Stimulated activated CD4-positive, alpha-beta T cell treated with anti-CD3 and anti-CD28 coated beads, Interleukin-4, amount 100 ng/mL, for 4 hours (primary cell): Measurements from ENCODE around the gene CYP4X1.
"Not testable (repeated sequence)": the region's sequence is repeated elsewhere in the genome, so short reads cannot be mapped to it uniquely, and the experiment has no call there.

Experiments used
- DNase-seq, 2 experiments: peaks; one replicate each; pipeline ENCODE4 v3.0.0-alpha.2; 2020

Gene CYP4X1

GRCh38 chr1:47089356-47089755 lies 65.9 kb downstream of the CYP4X1 start:
- not testable (repeated sequence) for DNase-seq

DNA sequence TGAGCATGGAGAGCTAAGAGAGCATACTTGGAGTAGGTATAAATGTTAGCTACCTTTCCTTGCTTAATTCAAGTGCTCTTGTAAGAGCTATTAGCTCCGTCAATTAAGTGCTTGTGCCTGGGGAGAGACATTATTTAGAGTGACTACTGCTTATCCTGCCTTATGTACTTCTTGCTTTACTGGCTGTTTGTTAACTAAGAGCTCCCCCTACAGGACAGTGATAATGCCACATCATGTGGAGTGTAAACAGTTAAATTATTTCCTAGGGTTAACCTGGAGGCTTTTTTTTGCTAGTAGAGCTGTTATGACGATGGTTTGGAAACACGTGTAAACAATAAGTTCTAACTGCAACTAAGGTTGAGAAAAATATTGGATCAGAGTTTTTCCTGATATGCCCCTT lies 68.0 kb downstream of the CYP4X1 start:
- not testable (repeated sequence) for DNase-seq
